NCI-H82 (cell line): ENCODE results near the gene HBG1.

ENCODE experiments used
- DNase-seq: peaks from one replicate; lab custom pipeline; 2025; lab: John Stamatoyannopoulos, UW

Gene HBG1

GRCh38 chr11:5246772-5247471, 2.7 kb downstream of the HBG1 start:
- no peak for DNase-seq

DNA sequence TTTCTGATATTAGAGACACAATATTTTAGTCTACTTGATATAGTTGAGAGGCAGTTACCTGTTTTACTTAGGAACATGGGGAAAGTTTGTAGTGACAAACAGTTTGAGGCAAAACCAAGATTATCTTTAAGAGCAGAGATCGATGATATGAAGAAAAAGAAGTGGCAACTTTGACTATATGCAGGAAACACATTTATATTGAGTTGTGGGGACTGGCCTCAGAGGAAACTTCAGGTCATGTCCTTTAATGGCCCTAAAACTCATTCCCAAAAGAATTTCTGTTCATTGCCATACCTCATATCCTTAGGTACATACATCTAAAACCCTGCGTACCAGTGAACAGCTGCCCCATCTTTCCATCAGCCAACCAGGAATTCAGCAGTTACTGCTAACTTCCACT, 4.5 kb downstream of the HBG1 start:
- DNase-seq: no peak

- DNase-seq: no peak
Measured at GRCh38 chr11:5243816-5244180, 5.9 kb downstream of the HBG1 start.

DNA sequence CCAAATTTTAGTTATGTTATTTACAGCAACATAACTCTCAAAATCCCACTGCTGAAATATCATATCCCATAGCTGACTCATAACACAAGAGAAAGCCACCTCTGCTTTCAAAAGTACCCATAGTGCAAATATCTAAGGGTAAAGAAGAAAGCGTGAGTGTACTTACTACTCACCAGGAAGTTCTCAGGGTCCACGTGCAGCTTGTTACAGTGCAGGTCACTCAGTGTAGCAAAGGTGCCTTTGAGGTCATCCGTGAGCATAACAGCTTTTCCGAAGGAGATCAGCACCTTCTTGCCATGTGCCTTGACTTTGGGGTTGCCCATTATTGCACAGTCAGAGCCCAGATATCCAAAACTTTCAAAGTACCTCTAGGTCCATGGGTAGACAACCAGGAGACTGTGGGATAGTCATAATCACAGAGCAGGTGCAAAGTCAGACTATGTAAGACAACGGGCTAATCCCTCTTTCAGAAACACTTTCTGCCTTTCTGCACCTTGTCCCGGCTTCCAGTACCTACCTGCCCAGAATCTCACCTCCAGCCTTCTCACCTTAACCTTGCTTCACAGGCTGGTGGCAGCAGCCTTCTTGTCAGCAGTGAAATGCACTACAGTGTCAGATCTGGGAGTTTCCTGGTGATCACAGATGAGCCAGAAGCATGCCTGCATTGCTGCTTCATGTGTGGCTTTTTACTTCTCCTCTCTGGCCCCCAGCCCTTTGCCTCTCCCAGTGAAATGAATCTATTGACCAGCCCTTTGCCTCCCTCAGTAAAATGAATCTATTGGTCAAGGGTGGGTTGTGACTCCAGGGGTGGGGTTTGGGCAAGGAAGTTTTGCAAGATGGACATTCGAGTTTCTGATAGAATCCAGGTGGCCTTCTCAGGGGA, 6.5 kb downstream of the HBG1 start:
- DNase-seq: no peak

- no peak for DNase-seq
Measured at GRCh38 chr11:5242208-5242607, 7.4 kb downstream of the HBG1 start.

DNA sequence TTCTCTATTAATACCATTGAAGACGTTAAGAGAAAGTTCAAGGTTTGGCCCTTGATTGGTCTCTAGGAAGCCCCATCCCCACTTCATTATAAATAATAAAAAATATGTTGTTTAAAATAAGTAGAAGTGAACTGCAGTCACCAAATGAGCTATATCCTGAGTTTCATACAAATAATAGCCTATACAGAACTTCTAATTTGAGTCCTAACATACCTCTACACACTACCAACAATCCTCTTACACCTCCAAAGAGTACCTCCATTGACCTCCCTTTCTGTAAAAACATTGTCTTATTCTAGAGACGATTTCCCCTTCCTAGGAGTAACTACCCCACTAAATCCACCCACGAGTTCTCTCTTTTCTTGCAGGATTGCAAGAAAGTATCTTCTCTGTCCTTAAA, 8.2 kb downstream of the HBG1 start:
- DNase-seq: no peak

- DNase-seq: no peak
Measured at GRCh38 chr11:5240458-5240857, 9.2 kb downstream of the HBG1 start.

DNA sequence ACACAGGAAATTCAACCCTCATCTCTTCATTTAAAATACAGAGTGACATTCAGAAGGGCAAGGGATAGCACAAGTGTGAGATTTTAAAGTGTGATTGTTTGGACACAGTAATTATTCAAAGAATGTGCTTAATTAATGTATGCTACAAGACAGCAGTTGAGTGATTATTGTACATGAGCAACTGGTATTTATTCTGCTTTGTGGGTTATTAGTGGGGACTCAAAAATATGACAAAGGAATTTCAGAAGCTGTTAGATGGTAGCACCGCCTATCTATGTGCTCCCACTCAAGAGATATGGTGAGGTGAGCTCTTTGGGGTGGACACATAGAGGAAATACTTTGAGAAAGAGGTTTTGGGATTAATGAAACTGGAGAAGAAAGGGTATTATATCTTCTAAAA, 9.6 kb downstream of the HBG1 start:
- no peak for DNase-seq

- DNase-seq: no peak
Measured at GRCh38 chr11:5239046-5239445, 10.6 kb downstream of the HBG1 start.

- no peak for DNase-seq
Measured at GRCh38 chr11:5238486-5238885, 11.2 kb downstream of the HBG1 start.

DNA sequence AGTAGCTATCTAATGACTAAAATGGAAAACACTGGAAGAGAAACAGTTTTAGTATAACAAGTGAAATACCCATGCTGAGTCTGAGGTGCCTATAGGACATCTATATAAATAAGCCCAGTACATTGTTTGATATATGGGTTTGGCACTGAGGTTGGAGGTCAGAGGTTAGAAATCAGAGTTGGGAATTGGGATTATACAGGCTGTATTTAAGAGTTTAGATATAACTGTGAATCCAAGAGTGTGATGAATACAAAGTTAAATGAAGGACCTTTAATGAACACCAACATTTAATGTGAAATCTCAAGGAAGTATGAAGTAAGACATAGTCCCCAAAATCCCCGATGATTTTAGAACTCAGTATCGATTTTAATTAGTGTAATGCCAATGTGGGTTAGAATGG, 12.2 kb downstream of the HBG1 start:
- DNase-seq: no peak

DNA sequence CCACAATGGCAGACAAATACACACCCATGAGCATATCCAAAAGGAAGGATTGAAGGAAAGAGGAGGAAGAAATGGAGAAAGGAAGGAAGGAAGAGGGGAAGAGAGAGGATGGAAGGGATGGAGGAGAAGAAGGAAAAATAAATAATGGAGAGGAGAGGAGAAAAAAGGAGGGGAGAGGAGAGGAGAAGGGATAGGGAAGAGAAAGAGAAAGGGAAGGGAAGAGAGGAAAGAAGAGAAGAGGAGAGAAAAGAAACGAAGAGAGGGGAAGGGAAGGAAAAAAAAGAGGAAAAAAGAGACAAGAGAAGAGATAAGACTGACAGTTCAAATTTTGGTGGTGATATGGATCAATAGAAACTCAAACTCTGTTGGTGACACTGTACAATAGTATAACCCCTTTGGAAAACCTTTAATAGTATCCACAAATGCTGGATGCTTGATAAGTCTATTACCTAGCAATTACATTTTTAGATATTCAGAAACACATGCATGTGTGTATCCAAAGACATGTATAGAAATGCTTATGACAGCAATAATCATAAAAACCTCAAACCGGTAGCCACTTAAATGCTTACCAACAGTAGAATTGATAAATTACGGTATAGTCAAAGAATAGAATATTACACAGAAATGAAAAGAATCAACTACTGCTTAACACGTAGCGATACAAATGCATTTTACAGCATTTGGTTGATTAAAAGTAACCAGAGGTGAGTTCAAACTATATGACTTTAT, 14.1 kb downstream of the HBG1 start:
- DNase-seq: no peak

DNA sequence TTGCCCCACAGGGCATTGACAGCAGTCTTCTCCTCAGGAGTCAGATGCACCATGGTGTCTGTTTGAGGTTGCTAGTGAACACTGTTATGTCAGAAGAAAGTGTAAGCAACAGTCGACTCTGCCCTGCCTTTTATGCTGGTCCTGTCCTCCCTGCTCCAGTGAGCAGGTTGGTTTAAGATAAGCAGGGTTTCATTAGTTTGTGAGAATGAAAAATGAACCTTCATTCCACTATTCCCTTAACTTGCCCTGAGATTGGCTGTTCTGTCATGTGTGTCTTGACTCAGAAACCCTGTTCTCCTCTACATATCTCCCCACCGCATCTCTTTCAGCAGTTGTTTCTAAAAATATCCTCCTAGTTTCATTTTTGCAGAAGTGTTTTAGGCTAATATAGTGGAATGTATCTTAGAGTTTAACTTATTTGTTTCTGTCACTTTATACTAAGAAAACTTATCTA, 15.2 kb downstream of the HBG1 start, which contains the start of gene HBD:
TSS of gene HBD (minus strand) at position 103 of the 454 bp plus-strand sequence. CDS start at position 53, 50 bp downstream.
- DNase-seq: no peak

DNA sequence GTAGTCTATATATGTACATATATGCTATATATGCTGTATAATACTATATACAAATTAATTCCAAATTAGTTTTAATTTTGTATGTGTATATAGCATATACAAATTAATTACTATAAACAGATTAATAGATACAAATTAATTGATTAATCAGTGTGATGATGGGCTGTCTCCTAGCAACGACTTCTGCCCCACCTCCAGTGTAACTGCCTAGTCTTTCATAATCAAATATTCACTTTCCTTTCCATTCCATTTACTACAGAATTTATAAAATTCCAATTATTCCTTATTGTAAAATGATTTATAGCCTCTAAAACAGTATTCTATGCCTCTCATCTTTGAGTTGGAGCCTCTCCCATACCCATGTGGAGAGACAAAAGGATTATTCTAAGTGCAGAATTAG, 16.4 kb downstream of the HBG1 start:
- DNase-seq: no peak

DNA sequence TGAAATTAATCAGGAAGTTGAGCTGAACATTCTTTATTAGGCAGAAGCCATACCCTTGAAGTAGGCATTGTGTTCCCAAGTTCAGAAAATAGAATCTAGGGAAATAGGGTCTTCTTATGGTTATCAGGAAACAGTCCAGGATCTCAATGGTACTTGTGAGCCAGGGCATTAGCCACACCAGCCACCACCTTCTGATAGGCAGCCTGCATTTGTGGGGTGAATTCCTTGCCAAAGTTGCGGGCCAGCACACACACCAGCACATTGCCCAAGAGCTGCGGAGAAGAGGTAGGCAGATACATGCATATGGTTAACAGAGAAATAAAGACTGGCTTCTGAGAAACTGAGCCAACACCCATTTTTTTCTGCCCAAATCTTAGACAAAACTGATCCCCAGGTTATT, 16.8 kb downstream of the HBG1 start:
- no peak for DNase-seq

DNA sequence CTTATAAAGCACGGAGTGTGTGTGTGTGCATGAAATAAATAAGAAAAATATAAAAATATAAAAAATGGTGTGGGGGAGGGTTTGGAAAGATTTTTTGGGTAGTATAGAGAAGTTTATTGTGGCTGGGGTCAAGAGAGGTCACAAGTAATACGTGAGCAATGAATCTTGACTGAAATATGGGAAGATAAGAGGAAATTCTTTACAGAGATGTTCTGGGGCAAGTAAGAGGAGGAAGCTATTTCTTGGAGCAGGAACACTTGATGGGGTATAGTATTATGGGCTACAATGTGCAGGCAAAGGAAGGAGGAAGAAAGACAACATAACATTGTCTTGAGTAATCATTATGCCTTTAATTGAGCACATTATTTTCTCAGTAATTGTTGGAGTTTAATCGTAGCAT, 17.5 kb downstream of the HBG1 start:
- DNase-seq: no peak

DNA sequence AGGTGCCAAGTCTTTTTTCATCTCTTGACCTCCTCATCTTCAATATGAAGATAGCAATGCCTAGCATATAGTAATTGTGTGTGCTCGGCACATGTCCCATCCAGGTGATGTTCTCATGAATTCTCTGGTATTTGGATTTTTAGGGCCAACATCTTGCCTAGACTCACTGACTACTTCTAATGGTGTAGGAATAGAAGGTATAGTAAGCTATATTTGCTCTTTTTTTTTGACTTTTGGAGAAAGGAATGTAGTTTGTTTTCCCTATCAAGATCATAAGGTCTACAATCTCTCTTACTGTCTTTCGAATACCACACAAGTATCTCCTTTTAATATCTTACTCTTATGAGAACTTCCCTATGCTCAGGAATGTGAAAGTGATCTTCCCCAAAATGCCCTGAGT, 18.5 kb downstream of the HBG1 start:
- DNase-seq: no peak

- DNase-seq: no peak
Measured at GRCh38 chr11:5230266-5230665, 19.4 kb downstream of the HBG1 start.

DNA sequence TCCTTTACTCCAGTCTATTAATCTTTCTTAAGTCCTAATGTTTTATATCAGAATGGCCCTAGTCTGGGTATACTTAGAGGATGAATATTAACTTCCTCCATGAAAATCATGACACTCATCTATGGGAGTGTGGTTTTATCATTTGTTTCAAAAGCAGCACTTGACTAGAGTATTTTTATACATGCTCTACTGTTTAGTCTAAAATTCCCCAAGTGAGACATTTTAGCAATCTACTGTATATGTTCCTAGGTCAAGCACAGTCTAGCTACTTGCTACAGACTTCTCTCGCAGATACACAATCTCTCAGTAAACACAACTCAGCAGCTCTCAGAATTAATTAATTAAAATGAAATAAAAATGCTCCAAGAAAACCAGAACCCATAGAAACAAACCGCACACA, 19.9 kb downstream of the HBG1 start:
- no peak for DNase-seq

GRCh38 chr11:5229356-5229755, 20.3 kb downstream of the HBG1 start:
- DNase-seq: no peak

DNA sequence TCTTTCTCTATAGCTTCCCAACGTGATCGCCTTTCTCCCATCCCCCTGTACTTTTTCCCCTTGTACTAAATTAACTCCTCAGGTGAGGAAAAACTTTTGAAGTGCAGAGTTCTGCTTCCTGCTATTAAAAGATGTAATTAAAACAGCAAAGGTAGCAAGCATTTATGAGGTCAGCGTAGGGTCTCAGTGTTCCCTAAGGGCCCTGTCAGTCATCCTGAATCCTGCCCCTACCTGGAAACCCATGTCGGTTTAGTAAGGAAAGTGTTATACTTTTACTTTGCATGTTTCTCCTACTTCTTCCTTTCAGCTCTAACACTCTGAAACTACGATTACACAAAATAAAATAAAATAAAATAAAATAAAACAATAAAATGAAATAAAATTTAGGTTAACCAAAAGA, 21.5 kb downstream of the HBG1 start:
- DNase-seq: no peak

GRCh38 chr11:5227681-5228080, 22.0 kb downstream of the HBG1 start:
- no peak for DNase-seq
